Activated T-cell treated with anti-CD3 and anti-CD28 coated beads, Interleukin-2, amount 50 U/mL, for 4 hours (primary cell): ENCODE results near the gene ABRACL. TPM values are rescaled to one million over a fixed set of nuclear protein-coding genes. Genes with fewer than 3 reads are reported as not detected.

ENCODE experiments used
- total RNA-seq, 3 donors: library from RNA; stranded (reverse); gene quantifications; one replicate each; pipeline ENCODE4 v1.2.1, GENCODE V29; 2021

Gene ABRACL
- total RNA-seq, 3 donors from 2014 or later = 161 to 191 (median 176) TPM

Other genes starting within 250 kb of the ABRACL start
- not detected for gene ECT2L, start 232.7 kb upstream of the ABRACL start, total RNA-seq
- gene REPS1, start 40.5 kb upstream of the ABRACL start, total RNA-seq = 10 to 100 TPM; 58.5 to 62.4 (median 58.6) TPM
- gene HECA, start 106.3 kb downstream of the ABRACL start, total RNA-seq = 10 to 100 TPM; 54.4 to 65.7 (median 57.5) TPM